NCI-H82 treated with DMSO at 0.1 percent for 48 hours (cell line): ENCODE results near the gene WDR46.
"Not testable (repeated sequence)": the region's sequence is repeated elsewhere in the genome, so short reads cannot be mapped to it uniquely, and the experiment has no call there.

Experiments
- DNase-seq: peaks from one replicate; lab custom pipeline; 2025; ENCODE audit not compliant: unreplicated experiment; lab: John Stamatoyannopoulos, UW

Gene WDR46

GRCh38 chr6:33271117-33271467 is 17.9 kb downstream of the WDR46 start:
- no peak for DNase-seq

DNA sequence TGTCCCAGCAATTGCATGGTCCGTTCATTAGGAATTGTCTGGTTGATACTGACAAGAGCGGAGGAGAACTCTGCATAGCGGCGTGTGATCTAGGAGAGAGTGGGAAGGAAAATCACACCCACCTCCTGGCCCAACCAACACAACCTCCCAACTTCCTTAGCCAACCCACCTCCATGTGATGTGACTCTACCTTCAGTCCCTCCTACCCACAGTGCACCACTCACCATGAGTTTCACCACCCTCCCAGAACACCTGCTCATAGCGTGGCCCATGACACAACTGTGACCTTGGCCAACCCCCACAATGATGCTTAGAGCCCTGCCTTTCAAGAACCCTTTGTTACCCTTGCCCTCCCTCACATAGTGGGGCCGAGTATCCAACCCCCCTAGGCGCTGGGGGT is 25.0 kb downstream of the WDR46 start:
- no peak for DNase-seq

GRCh38 chr6:33262490-33262889 is 26.5 kb downstream of the WDR46 start:
- not testable (repeated sequence) for DNase-seq

- no peak for DNase-seq
Observed at GRCh38 chr6:33259032-33259431, 30.0 kb downstream of the WDR46 start.

- DNase-seq, result no peak
Observed at GRCh38 chr6:33254591-33254990, 34.4 kb downstream of the WDR46 start.

- no peak for DNase-seq
Observed at GRCh38 chr6:33252759-33253158, 36.3 kb downstream of the WDR46 start.

- no peak for DNase-seq
Observed at GRCh38 chr6:33251395-33252012, 37.5 kb downstream of the WDR46 start.

DNA sequence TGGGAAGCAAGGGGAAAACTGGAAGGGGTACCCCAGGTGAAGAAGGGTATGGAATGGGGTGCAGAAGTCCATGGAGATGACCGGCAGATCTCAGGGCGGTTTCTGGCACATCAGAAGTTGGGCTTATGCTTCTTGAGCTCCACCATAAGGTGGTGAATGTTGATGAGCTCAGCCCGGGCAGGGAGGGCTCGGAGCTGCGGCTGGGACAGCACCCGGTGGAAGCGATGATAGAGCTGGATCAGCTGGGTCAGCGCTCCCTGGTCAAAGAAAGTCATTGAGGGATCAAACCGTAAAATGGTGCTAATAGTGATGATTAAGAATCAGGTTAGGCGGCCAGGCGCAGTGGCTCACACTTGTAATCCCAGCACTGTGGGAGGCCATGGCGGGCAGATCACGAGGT is 38.3 kb downstream of the WDR46 start:
- no peak for DNase-seq

GRCh38 chr6:33249732-33250630 is 39.1 kb downstream of the WDR46 start:
- DNase-seq, result no peak

DNA sequence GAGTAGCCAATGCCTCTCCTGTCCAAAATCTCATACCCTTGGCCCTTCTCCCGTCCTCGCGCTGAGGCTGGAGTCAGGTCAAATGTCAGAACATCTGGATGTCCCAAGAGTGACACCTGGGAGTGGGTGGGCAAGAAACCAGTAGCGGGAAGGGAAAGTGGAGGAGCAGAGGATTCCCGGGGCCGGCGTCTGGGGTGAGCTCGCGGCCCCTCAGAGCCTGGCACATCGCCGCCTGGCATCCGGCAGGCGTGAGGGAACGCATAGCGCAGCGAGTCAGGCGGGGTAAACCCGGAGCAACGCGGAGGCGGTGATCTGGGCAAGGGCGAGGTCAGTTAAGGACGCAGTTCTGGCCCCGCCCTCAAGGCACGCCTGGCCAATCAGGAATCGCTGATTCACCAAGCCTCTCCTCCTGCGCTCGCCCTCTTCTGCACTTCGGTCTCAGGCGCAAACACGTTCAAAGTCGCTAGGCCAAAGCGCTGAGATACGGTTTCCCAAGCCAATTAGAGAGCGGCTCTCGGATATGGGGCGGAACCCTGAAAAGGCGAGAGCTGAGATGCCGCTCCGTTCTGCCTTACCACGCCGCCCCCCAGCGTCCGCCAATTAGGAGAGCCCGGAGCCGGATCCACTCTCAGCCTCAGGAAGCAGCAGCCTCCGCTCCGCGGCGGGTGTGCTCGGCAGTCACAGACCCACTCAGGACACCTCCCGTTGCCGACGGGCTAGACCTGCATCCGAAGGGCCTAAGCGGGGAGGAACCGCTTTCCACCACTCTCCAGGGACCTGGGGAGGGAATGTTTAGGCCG is 39.9 kb downstream of the WDR46 start:
- DNase-seq, result peak; percentile 99

DNA sequence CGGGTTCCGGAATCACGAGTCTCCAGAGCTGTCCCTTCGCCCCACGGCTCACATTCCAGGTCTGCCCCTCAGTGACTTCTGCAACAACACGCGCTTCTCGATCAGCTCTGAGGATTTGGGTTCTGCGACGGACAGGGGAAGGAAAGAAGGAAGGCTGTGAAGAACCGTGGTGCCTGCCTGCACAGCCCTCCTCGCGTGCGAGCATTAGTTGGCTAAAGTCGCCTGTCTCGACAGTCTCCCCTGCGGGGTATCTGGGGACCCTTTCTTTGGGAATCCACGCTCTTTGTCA is 40.5 kb downstream of the WDR46 start:
- no peak for DNase-seq

DNA sequence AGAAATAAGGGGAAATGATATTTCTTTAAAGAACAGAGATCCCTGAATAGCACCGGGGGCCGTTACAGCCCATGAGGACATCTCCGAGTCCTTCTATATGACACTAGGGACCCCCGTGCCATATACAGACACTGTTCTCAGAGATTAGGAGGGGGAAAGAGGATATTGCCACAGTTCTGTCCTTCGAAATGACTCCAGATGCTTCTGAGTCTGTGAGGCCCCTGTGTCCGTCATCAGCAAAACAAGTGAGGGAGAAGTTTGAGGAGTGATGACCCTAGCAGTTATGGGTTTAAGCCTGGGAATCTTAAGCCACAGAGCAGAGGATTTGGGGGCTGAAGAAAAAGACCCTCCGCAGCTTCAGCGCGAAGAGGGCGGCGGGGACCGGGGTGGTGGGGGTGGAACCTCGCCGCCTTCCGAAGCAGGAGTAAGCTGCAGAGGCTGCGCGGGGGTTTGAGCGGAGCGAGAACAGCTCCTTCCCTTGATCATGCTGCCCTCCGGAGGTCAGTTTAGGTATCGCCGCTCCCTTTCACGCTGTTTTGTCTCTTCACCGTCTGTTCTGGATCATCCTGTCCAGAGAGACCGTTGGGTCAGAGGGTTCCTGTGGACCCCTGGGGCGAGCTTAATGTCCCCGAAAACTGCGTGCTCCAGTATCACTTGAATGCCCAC is 40.9 kb downstream of the WDR46 start:
- peak; percentile 77 for DNase-seq

DNA sequence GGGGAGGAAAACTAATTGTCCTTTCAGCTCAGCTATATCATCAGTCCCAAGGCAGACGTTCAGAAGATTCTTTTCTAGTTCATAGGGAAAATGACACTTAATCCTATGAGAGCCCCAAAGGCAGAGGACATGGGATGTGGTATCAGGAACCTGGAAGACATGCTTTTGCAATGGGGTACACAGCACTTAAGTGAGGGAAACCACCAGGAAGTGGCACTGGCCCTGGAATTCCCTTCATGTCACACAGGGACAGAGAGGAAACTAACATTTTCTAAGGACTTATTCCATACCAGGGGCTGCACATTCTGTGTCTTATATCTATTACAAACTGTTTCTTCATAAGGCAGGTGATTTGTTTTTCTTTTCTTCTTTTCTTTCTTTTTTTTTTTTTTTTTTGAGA is 45.6 kb downstream of the WDR46 start:
- DNase-seq, result no peak

- no peak for DNase-seq
Observed at GRCh38 chr6:33241968-33242367, 47.1 kb downstream of the WDR46 start.

DNA sequence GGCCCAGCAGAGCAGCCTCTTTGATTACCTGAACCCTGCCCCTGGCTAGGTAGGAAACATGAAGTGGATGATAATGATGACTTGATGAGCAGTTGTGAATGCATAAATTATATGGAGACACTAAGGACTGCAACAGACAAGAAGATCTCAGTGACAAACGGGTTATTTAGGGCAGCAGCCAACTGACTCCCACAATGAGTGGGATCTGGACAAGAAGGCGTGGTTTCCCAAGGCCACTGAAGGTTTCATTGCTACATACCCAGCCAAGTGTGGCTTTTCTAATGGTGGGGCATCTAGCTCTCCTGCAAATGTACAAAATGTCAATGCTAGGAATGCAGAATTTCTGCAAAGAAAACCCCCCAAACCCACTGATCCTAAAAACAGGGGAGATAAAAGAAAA is 51.3 kb downstream of the WDR46 start:
- no peak for DNase-seq

DNA sequence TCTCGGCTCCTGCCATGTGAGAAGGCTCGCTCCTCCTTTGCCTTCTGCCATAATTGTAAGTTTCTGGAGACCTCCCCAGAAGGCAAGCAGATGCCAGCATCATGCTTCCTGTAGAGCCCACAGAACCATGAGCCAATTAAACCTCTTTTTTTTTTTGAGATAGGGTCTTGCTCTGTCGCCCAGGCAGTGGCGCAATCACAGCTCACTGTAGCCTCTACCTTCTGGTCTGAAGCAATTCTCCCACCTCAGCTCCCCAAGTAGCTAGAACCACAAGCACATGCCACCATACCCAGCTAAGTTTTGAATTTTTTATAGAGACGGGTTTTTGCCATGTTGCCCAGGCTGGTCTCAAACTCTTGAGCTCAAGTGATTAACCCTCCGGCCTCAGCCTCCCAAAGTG is 52.2 kb downstream of the WDR46 start:
- no peak for DNase-seq

GRCh38 chr6:33236328-33236727 is 52.7 kb downstream of the WDR46 start:
- no peak for DNase-seq

DNA sequence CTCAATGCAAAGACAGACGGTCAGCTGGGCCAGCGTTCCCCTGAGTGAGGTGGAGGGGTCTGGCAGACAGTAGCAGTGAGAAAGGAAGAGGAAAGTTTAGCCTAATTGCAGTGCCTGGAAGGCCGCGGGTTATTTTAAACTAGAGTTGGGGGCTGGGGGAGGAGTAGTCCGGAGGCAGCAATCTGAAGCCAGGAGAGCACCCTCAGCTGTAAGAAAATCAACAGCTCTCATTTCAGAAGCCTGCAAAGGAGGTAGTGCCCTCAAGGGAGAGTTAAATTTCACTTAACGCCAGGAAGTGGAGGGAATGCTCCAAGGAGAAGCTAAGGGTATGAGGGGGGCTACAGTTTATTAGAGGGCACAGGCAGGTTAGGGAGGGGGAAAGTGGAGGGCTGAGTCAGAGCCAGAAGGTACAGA is 53.8 kb downstream of the WDR46 start:
- DNase-seq, result no peak
